Activated naive CD4-positive, alpha-beta T cell treated with anti-CD3 and anti-CD28 coated beads, Interleukin-2, amount 50 U/mL, for 72 hours (primary cell): ENCODE results near the gene PRDM15. TPM values are rescaled to one million over a fixed set of nuclear protein-coding genes. Genes with fewer than 3 reads are reported as not detected.

Experiments
- ATAC-seq, 2 donors: fragments of 150-1000 bp; cut with Tn5 transposase; 2 replicates each; pipeline ENCODE4 v1.10.0; 2021; ENCODE audit warnings: mild to moderate bottlenecking in 2 of 2, moderate library complexity in 2 of 2
- DNase-seq, 2 donors: peaks; one replicate each; pipeline ENCODE4 v3.0.0; 2021 to 2022; ENCODE audit warnings: low spot score in 2 of 2
- H3K27ac Mint-ChIP-seq, 2 donors: one replicate each; pipeline ENCODE4 v1.8.0; 2022; ENCODE audit warnings: mild to moderate bottlenecking in 2 of 2, mixed read lengths in 2 of 2
- H3K36me3 Mint-ChIP-seq, 2 donors: one replicate each; pipeline ENCODE4 v1.8.0; 2022; ENCODE audit warnings: mixed read lengths in 2 of 2
- H3K9me3 Mint-ChIP-seq, 2 donors: one replicate each; pipeline ENCODE4 v1.8.0; 2022; ENCODE audit warnings: mixed read lengths in 2 of 2
- total RNA-seq, 2 donors: library from RNA; stranded (reverse); gene quantifications; one replicate each; pipeline ENCODE4 v1.2.3, GENCODE V29; 2022

Gene PRDM15
- total RNA-seq, 2 donors from 2014 or later: 13.1 to 23.0 TPM

- DNase-seq (no peak), ATAC-seq (no peak)
- Mint-ChIP-seq H3K27ac (peak overlapping the region in 1 of 2 donors; percentile 44), H3K36me3 (peaks cover 13 to 33% of the 10 kb centered on the region in 2 donors), H3K9me3 (peaks cover 0 to 5% of the 10 kb centered on the region in 2 donors)
These were observed 33.2 kb downstream of the PRDM15 start for GRCh38 chr21:41846033-41846317.

- H3K36me3 Mint-ChIP-seq: peaks cover 18 to 30% of the 10 kb centered on the region in 2 donors
- DNase-seq: no peak
- H3K9me3 Mint-ChIP-seq: peaks cover 0 to 10% of the 10 kb centered on the region in 2 donors
- no peak for ATAC-seq
- no peak overlapping the region for H3K27ac Mint-ChIP-seq
These were observed 33.7 kb downstream of the PRDM15 start for GRCh38 chr21:41845310-41846032.

DNA sequence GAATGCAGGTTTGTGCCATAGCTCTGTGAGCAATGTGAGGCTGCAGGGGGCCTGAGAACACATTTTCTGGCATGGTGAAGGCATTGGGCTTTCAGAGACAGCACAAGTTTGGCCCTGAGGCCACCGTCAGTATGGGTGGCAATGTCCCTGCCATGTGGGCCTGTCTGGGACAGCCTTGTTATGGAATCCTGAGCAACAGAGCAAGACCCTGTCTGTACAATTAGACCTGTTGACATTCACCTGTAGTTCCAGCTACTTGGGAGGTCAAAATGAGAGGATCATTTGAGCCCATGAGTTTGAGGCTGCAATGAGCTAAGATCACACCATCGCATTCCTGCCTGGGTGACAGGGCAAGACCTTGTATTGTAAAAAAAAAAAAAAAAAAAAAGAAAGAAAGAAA is 35.6 kb downstream of the PRDM15 start:
- Mint-ChIP-seq H3K9me3 (peaks cover 0 to 12% of the 10 kb centered on the region in 2 donors), H3K36me3 (peaks cover 22 to 30% of the 10 kb centered on the region in 2 donors), H3K27ac (peak overlapping the region in 1 of 2 donors; percentile 32)
- DNase-seq: no peak
- no peak for ATAC-seq

DNA sequence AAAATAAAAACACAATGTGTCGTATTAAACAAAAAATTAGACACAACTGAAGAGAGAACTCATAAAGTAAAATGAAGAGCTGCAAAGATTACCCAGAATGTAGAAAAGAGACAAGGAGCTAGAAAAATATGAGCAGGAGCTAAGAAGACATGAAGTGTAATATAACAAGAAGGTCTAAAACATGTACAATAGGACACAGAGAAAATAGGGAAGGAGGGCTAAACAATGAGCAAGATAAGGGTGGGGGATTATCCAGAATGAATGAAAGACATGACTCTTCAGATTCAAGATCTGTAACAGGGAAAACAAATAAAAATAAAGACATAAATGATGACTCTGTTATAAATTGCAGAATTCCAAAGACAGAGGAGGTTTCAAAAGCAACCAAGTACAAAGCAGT is 38.3 kb downstream of the PRDM15 start:
- H3K36me3 Mint-ChIP-seq: peaks cover 23 to 30% of the 10 kb centered on the region in 2 donors
- no peak for ATAC-seq
- no peak for DNase-seq
- H3K27ac Mint-ChIP-seq: no peak overlapping the region
- H3K9me3 Mint-ChIP-seq: peaks cover 0 to 12% of the 10 kb centered on the region in 2 donors

GRCh38 chr21:41839387-41840000 is 39.6 kb downstream of the PRDM15 start:
- Mint-ChIP-seq H3K36me3 (peaks cover 23 to 30% of the 10 kb centered on the region in 2 donors), H3K27ac (no peak overlapping the region), H3K9me3 (peaks cover 0 to 12% of the 10 kb centered on the region in 2 donors)
- no peak for ATAC-seq
- DNase-seq: no peak

DNA sequence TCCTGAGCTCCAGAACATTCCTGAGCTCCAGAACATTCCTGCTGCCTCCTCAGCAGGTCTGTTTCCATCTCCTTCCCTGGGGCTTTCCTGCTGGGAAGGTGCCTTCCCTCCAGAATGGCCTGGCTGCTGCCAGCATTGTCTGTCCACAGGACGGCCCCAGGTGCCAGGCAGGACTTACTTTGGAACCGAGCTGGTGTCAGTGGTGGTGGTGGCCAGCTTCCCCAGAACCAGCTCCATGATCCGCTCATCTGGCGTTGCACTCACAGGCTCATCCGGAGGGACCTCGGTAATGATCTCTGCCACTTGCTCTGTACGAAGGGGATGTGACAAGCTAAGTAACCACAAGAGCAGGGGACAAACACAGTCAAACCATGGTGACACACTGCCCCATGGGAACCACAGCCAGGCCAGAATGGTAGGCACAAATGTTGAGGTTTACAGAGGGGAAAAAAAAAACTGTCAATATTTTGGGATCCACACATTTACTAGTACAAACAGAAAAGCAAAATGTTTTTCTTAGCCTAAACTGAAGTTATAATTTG is 41.3 kb downstream of the PRDM15 start:
- H3K9me3 Mint-ChIP-seq: peaks cover 0 to 12% of the 10 kb centered on the region in 2 donors

GRCh38 chr21:41836166-41837015 is 42.8 kb downstream of the PRDM15 start:
- ATAC-seq (no peak), DNase-seq (no peak)
- peak overlapping the region in 1 of 2 donors; percentile 91 for H3K27ac Mint-ChIP-seq
- H3K36me3 Mint-ChIP-seq: peaks cover 3 to 21% of the 10 kb centered on the region in 2 donors
- H3K9me3 Mint-ChIP-seq: peaks cover 0 to 11% of the 10 kb centered on the region in 2 donors

More for the DNA sequence above, 41.3 kb downstream of the PRDM15 start:
- Mint-ChIP-seq H3K27ac (no peak overlapping the region), H3K36me3 (peaks cover 11 to 23% of the 10 kb centered on the region in 2 donors)
- DNase-seq (no peak), ATAC-seq (no peak)

DNA sequence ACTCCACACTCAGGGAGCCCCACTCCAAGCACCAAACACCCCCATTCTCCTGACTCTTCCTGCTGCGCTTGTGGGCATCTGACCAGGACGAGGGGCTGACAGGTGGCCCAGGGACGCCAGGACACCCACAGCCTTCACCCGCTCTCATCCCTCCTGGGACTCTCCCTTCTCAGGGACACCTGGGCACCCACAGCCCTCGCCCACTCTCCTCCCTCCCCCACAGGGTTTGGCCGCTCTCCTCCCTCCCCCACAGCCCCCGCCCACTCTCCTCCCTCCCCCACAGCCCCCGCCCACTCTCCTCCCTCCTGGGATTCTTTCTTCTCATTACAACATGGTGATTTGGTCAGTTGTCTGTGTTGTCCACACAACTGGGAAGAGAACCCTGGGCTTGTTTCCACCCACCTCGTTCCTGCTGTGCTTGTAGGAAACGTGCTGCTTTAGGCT is 43.4 kb downstream of the PRDM15 start:
- ATAC-seq (no peak), DNase-seq (no peak)
- Mint-ChIP-seq H3K27ac (peak overlapping the region in 1 of 2 donors; percentile 45), H3K36me3 (peaks cover 0 to 14% of the 10 kb centered on the region in 2 donors), H3K9me3 (peaks cover 0 to 5% of the 10 kb centered on the region in 2 donors)

DNA sequence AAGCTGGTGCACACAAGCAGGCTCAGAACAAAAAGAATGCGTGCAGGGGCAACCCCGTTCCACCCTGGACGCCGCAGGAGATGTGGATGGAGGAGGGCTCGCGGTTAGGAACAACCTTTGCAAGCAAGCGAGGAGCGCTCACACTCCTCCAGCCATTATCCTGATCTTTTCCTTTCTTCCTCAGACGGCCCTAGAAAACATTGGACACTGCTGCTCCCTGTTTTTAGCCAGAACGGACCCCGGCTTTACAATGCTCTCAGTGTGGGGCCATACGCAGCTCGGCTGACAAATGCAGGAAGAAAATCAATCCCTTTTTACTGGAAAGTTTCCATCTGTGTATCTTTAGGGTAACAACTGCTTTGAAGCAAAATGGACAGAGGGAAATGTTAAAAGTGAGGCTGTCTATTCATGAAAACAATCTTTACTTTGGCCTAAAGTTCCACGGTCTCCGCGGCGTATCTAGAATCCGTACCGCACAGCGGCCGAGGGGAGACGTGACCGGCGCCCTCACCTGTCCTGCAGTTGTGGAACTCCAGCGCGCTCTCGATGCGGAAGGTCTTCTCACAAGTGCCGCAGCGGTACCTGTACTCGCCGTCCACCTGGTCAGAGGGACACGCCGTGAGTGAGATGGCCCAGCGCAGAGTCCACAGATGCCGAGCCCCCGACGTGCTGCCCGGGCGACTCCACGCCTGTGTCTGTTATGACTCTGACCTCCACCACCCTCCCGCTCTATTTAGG is 44.0 kb downstream of the PRDM15 start:
- Mint-ChIP-seq H3K36me3 (peaks cover 0 to 8% of the 10 kb centered on the region in 2 donors), H3K27ac (no peak overlapping the region), H3K9me3 (no peaks in the 10 kb centered on the region)
- no peak for DNase-seq
- ATAC-seq: no peak

GRCh38 chr21:41834252-41834925 is 44.8 kb downstream of the PRDM15 start:
- ATAC-seq: no peak
- peak in 1 of 2 donors; percentile 50 for DNase-seq
- H3K9me3 Mint-ChIP-seq: no peaks in the 10 kb centered on the region
- peaks cover 0 to 8% of the 10 kb centered on the region in 2 donors for H3K36me3 Mint-ChIP-seq
- H3K27ac Mint-ChIP-seq: no peak overlapping the region

GRCh38 chr21:41833497-41834115 is 45.5 kb downstream of the PRDM15 start:
- Mint-ChIP-seq H3K9me3 (no peaks in the 10 kb centered on the region), H3K36me3 (peaks cover 0 to 8% of the 10 kb centered on the region in 2 donors), H3K27ac (peak overlapping the region in 1 of 2 donors; percentile 19)
- DNase-seq (peak in 1 of 2 donors; percentile 18), ATAC-seq (no peak)

DNA sequence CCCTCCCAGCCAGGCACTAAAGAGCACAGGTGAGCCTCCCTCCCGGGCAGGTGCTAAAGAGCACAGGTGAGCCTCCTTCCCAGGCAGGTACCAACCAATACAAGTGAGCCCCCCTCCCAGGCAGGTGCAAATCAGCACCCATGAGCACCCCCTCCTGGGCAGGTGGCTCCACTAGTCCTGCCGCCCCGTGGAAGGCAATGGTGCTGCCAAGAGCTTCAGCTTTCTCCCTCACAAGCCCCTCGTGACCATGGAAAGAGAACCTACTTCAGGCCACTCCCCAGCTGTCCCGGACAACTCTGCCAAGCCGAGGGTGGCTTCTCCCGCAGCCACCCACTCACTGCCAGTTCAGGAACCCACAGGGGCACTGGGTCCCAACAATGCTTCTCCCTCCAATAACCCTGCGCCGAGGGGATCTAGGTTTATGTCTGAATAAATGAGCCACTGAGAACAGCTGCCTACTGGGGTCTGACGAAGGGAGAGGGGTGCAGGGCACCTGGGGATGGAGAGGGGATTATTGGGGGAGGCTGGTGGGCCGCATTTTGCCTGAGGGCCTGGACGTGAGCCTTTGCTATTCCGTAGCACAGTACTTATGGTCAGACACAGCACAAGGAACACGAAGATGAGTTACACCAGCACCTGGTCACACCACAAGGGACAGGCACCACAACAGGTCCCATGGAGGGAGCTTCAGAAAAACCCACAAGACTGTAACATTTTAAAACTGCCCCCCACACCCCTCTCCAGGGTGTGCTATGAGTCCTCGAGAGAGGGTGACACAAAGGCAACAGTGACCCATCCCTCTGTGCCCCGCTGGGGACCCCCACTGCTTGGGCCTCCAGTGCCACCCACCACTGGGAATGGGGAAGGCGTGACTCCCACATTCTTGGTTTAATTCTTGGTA is 46.3 kb downstream of the PRDM15 start:
- no peaks in the 10 kb centered on the region for H3K9me3 Mint-ChIP-seq
- ATAC-seq: no peak
- H3K27ac Mint-ChIP-seq: no peak overlapping the region
- DNase-seq: peak in 1 of 2 donors; percentile 44
- H3K36me3 Mint-ChIP-seq: peaks cover 0 to 8% of the 10 kb centered on the region in 2 donors

DNA sequence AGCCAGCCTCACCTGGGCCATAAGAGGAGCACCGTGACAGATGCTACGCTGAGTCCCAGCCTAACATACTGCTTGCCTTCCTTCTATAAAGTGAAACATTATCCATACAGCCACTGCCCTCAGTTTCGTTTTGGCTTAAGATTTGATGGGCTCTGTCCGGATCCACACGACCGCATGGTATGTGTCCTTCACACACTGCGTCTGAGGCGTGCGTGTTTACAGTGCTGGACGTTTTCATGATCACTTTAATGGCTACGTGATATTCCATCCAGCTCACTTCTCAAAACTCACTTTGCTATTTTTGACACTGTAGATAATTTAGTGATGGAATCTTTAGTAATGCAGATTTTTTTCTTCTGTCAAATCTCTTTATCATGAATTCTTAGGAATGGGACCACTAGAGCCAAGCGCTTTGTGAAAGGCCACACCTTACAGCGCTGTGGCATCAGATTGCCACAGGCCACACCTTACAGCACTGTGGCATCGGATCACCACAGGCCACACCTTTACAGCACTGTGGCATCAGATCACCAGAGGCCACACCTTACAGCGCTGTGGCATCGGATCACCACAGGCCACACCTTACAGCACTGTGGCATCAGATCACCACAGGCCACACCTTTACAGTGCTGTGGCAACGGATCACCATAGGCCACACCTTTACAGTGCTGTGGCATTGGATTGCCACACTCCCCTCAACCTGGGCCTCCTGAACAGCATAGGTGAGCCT is 47.1 kb downstream of the PRDM15 start:
- no peak for ATAC-seq
- DNase-seq: peak in 1 of 2 donors; percentile 26
- no peak overlapping the region for H3K27ac Mint-ChIP-seq
- H3K36me3 Mint-ChIP-seq: peaks cover 0 to 5% of the 10 kb centered on the region in 2 donors
- H3K9me3 Mint-ChIP-seq: no peaks in the 10 kb centered on the region

DNA sequence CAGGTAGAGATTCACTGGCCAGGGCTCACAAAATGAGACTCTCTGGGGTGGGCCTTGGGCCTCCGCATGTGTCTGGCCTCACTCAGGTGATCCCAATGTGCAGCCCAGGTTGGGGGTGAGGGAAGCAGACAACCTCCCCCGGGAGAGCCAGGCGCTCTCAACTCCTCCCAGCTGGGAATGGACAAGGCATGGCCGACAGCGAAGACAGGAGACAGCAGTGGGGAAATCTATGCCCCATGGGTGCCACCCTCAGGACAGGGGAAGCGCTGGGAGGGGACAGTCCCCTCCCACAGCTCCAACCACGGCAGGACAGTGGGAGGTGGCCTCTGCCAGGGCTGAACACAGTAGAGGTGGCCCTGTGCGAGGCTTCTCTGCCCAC is 47.7 kb downstream of the PRDM15 start:
- peak in 1 of 2 donors; percentile 43 for ATAC-seq
- no peak overlapping the region for H3K27ac Mint-ChIP-seq
- no peaks in the 10 kb centered on the region for H3K9me3 Mint-ChIP-seq
- no peaks in the 10 kb centered on the region for H3K36me3 Mint-ChIP-seq
- peak in 1 of 2 donors; percentile 35 for DNase-seq
